HepG2 (cell line): ENCODE results near the gene TTC23L. TPM values are rescaled to one million over a fixed set of nuclear protein-coding genes. Genes with fewer than 3 reads are reported as not detected.

Experiments
- ATAC-seq: fragments of 200-7000 bp; cut with Tn5 transposase; 3 replicates; pipeline ENCODE4 v1.9.1; 2020; ENCODE audit warnings: mild to moderate bottlenecking, moderate library complexity
- BruUV-seq: library from RNA; stranded (reverse); fragments of 400-500 nt; replicated peaks from 2 replicates; lab custom pipeline; 2021; lab: Mats Ljungman, UMichigan
- CTCF ChIA-PET: fragments of 300-600 bp; formaldehyde crosslinking; extraction: SDS; loops from one replicate; lab custom pipeline; 2021; ENCODE audit warnings: low total read pairs, inconsistent platforms, low intra/inter-chr PET ratio; lab: Yijun Ruan, JAX
- POLR2A ChIA-PET: fragments of 350-600 bp; sonication (Branson Sonifier 250); formaldehyde crosslinking; loops from one replicate; lab custom pipeline; 2020; ENCODE audit warnings: antibody characterized with exemption, inconsistent platforms; lab: Yijun Ruan, JAX
- DNase-seq: peaks from one replicate; pipeline ENCODE4 v3.0.0-alpha.2; 2015; ENCODE audit warnings: low spot score
- FAIRE-seq: peaks from 3 replicates; lab custom pipeline; 2011; peaks lifted over from hg19 to GRCh38; lab: Jason Lieb, UNC
- H2AFZ ChIP-seq: one replicate; pipeline ENCODE4 v1.6.1; 2011; ENCODE audit warnings: low read length, inconsistent platforms
- H3K27ac ChIP-seq: fragments of 300-600 bp; 3 replicates; pipeline ENCODE4 v1.8.0; 2011; ENCODE audit warnings: mixed run types, mild to moderate bottlenecking, mixed read lengths, low read length, inconsistent platforms; ENCODE audit not compliant: insufficient read depth; ENCODE audit errors: extremely low read length
- H3K27me3 ChIP-seq, 2 experiments: fragments of 200-600 bp in 1 of 2; 2 replicates in 1 of 2; 3 replicates in 1 of 2; pipeline versions ENCODE4 v1.6.0 to v1.8.0; 2011; ENCODE audit warnings: low read length in 2 of 2, mild to moderate bottlenecking in 2 of 2, moderate library complexity in 2 of 2, inconsistent platforms in 1 of 2; ENCODE audit not compliant: insufficient read depth in 2 of 2, control insufficient read depth in 1 of 2
- H3K36me3 ChIP-seq, 2 experiments: fragments of 200-600 bp in 1 of 2; replicated peaks in 1 of 2; 2 replicates in 1 of 2; 3 replicates in 1 of 2; pipeline versions ENCODE4 v1.5.1 to v1.8.0; 2011; ENCODE audit warnings: low read length in 2 of 2, inconsistent platforms in 1 of 2; ENCODE audit not compliant: insufficient read depth in 2 of 2, control insufficient read depth in 1 of 2
- H3K4me1 ChIP-seq: 2 replicates; pipeline ENCODE4 v1.5.1; 2012; ENCODE audit warnings: low read length, inconsistent platforms; ENCODE audit not compliant: insufficient read depth
- H3K4me2 ChIP-seq: 2 replicates; pipeline ENCODE4 v1.6.0; 2011; ENCODE audit warnings: low read depth, low read length, inconsistent platforms
- H3K4me3 ChIP-seq, 3 experiments: fragments of 200-600 bp in 1 of 3; sonication (generic), shearing (Covaris generic) in 1 of 3; replicated peaks in 1 of 3; 2 replicates each; pipeline ENCODE4 v1.5.1; 2011 to 2016; ENCODE audit warnings: low read length in 3 of 3, inconsistent platforms in 2 of 3, low read depth in 2 of 3, mild to moderate bottlenecking in 2 of 3, control low read depth in 1 of 3, mixed read lengths in 1 of 3; ENCODE audit not compliant: insufficient read depth in 1 of 3
- H3K79me2 ChIP-seq: one replicate; pipeline ENCODE4 v1.6.1; 2011; ENCODE audit warnings: low read length, inconsistent platforms; ENCODE audit not compliant: insufficient read depth
- H3K9ac ChIP-seq: 2 replicates; pipeline ENCODE4 v1.6.0; 2011; ENCODE audit warnings: mild to moderate bottlenecking, low read depth, low read length, inconsistent platforms; ENCODE audit not compliant: insufficient read depth
- H3K9me3 ChIP-seq: 2 replicates; pipeline ENCODE4 v1.5.1; 2012; ENCODE audit warnings: mild to moderate bottlenecking, low read length
- H4K20me1 ChIP-seq: 2 replicates; pipeline ENCODE4 v1.6.0; 2011; ENCODE audit warnings: inconsistent platforms, mild to moderate bottlenecking, low read length, moderate library complexity; ENCODE audit not compliant: insufficient read depth
- BRCA1 ChIP-seq: sonication (generic); formaldehyde crosslinking; IDR thresholded peaks from 2 replicates; pipeline ENCODE4 v1.4.0; 2020; ENCODE audit warnings: missing genetic modification reagents
- CAMTA2 ChIP-seq: sonication (generic); formaldehyde crosslinking; IDR thresholded peaks from 2 replicates; pipeline ENCODE4 v1.4.0; 2020; ENCODE audit warnings: mild to moderate bottlenecking, missing genetic modification reagents, borderline replicate concordance
- DMAP1 ChIP-seq: IDR thresholded peaks from 2 replicates; pipeline ENCODE4 v1.6.1; 2016
- IKZF1 ChIP-seq: fragments of 450-650 bp; IDR thresholded peaks from 2 replicates; pipeline ENCODE4 v1.7.1; 2016
- KDM6A ChIP-seq: IDR thresholded peaks from 2 replicates; pipeline ENCODE4 v1.6.1; 2016; ENCODE audit warnings: low read depth
- MAFG ChIP-seq: sonication (generic); formaldehyde crosslinking; IDR thresholded peaks from 2 replicates; pipeline ENCODE4 v1.5.1; 2020; ENCODE audit warnings: mild to moderate bottlenecking, missing genetic modification reagents
- NFE2L2 ChIP-seq: fragments of 150-350 bp; IDR thresholded peaks from 2 replicates; pipeline ENCODE4 v1.6.1; 2014; ENCODE audit warnings: low read length
- PITX1 ChIP-seq: sonication (generic); formaldehyde crosslinking; IDR thresholded peaks from 2 replicates; pipeline ENCODE4 v1.5.1; 2020; ENCODE audit warnings: mild to moderate bottlenecking, missing genetic modification reagents
- SP4 ChIP-seq: sonication (generic); formaldehyde crosslinking; IDR thresholded peaks from 2 replicates; pipeline ENCODE4 v1.8.1; 2023; ENCODE audit warnings: mild to moderate bottlenecking, missing genetic modification reagents
- SRSF1 ChIP-seq: fragments of 200-400 bp; formaldehyde crosslinking; optimal IDR thresholded peaks from 2 replicates; pipeline ENCODE3; 2017; ENCODE audit warnings: mild to moderate bottlenecking, low read depth, low read length, moderate library complexity
- TBP ChIP-seq: sonication (generic); formaldehyde crosslinking; IDR thresholded peaks from 2 replicates; pipeline ENCODE4 v1.5.0; 2020; ENCODE audit warnings: missing genetic modification reagents
- ZFY ChIP-seq: sonication (generic); formaldehyde crosslinking; IDR thresholded peaks from 2 replicates; pipeline ENCODE4 v1.4.0; 2020; ENCODE audit warnings: missing genetic modification reagents
- ZMYM4 ChIP-seq: sonication (generic); formaldehyde crosslinking; IDR thresholded peaks from 2 replicates; pipeline ENCODE4 v1.8.1; 2023; ENCODE audit warnings: mild to moderate bottlenecking, missing genetic modification reagents
- ZNF333 ChIP-seq: sonication (generic); formaldehyde crosslinking; IDR thresholded peaks from 2 replicates; pipeline ENCODE4 v1.4.0; 2020; ENCODE audit warnings: mild to moderate bottlenecking, missing genetic modification reagents, borderline replicate concordance
- ZNF580 ChIP-seq: IDR thresholded peaks from 2 replicates; pipeline ENCODE4 v1.6.1; 2016; ENCODE audit warnings: low read depth, borderline replicate concordance
- ZNF605 ChIP-seq: sonication (generic); formaldehyde crosslinking; IDR thresholded peaks from 2 replicates; pipeline ENCODE4 v1.8.0; 2022; ENCODE audit warnings: mild to moderate bottlenecking, missing genetic modification reagents
- ZNF7 ChIP-seq: IDR thresholded peaks from 2 replicates; pipeline ENCODE4 v1.6.1; 2016; ENCODE audit warnings: missing biosample characterization, missing genetic modification reagents
- ZNF891 ChIP-seq: sonication (generic); formaldehyde crosslinking; IDR thresholded peaks from 2 replicates; pipeline ENCODE4 v1.5.0; 2020; ENCODE audit warnings: mild to moderate bottlenecking, missing genetic modification reagents
- ZUFSP ChIP-seq: sonication (generic); formaldehyde crosslinking; IDR thresholded peaks from 2 replicates; pipeline ENCODE4 v1.9.0; 2021; ENCODE audit warnings: missing genetic modification reagents, mild to moderate bottlenecking, borderline replicate concordance
- WGBS: methylation state at CpG from one replicate; pipeline ENCODE4 v1.1.6; 2017; ENCODE audit warnings: low lambda C conversion rate; 5-methylcytosine and 5-hydroxymethylcytosine counted together
- in situ Hi-C: cut with HindIII; loops from 2 replicates; pipeline ENCODE4 v1.10.0; 2017; ENCODE audit warnings: low pct_unique_long_range_greater_than_20kb; ENCODE audit not compliant: extremely low pct_ligation_motif_present
- intact Hi-C: fragments of 100-400 bp; cut with micrococcal nuclease; formaldehyde crosslinking; loops from one replicate; pipeline ENCODE4 v1.10.0; 2022; ENCODE audit not compliant: unreplicated experiment
- polyA plus RNA-seq, 8 experiments: library from polyadenylated mRNA; depleted of rRNA in 3 of 8; stranded (reverse) in 7 of 8; unstranded in 1 of 8; fragments of >200 nt; fragmentation: Illumina TruSeq in 4 of 8; extraction: Trizol in 4 of 8; gene quantifications; 2 replicates each; pipeline versions ENCODE4 v1.2.1 to v1.2.3, GENCODE V29; 2011 to 2016; ENCODE audit warnings: low read depth in 4 of 8, missing spikeins in 1 of 8, mixed read lengths in 1 of 8; ENCODE audit not compliant: insufficient read depth in 1 of 8
- total RNA-seq, 5 experiments: library from RNA; depleted of rRNA; stranded (reverse); fragments of >200 nt; fragmentation: Illumina TruSeq; extraction: Trizol; gene quantifications; 2 replicates each; pipeline ENCODE4 v1.2.3, GENCODE V29; 2016; ENCODE audit warnings: low read depth in 1 of 5
- TF ChIP-seq, protein P1 (sequence below): sonication (generic); formaldehyde crosslinking; IDR thresholded peaks from 2 replicates; pipeline ENCODE4 v1.5.0; 2020; ENCODE audit warnings: mild to moderate bottlenecking, low read depth, missing genetic modification reagents, borderline replicate concordance
- TF ChIP-seq, protein P2 (sequence below): IDR thresholded peaks from 2 replicates; pipeline ENCODE4 v1.6.1; 2018; ENCODE audit warnings: missing genetic modification reagents, mild to moderate bottlenecking, missing compliant biosample characterization
- TF ChIP-seq, protein P3 (sequence below): sonication (generic); formaldehyde crosslinking; conservative IDR thresholded peaks from 2 replicates; pipeline ENCODE4 v1.8.1; 2023; ENCODE audit warnings: missing genetic modification reagents

TTC23L gene
- total and polyA plus RNA-seq, 2 of the 13 experiments (the other 11 are each of a cell fraction or from before 2014, with no cell fraction given), result 0.37 to 1.4 TPM

- TF ChIP-seq BRCA1 (CRISPR knock-in tag) (no peak), ZNF580 (CRISPR knock-in tag) (no peak), ZFY (CRISPR knock-in tag) (0 out of 2 replicates have a peak, but pooled peaks have one; percentile 12), ZMYM4 (CRISPR knock-in tag) (no peak), MAFG (CRISPR knock-in tag) (peak; percentile 89), ZNF333 (CRISPR knock-in tag) (no peak), NFE2L2 (peak; percentile 87), SP4 (CRISPR knock-in tag) (0 out of 2 replicates have a peak, but pooled peaks have one; percentile 23), IKZF1 (no peak)
- TF ChIP-seq, protein P1, sequence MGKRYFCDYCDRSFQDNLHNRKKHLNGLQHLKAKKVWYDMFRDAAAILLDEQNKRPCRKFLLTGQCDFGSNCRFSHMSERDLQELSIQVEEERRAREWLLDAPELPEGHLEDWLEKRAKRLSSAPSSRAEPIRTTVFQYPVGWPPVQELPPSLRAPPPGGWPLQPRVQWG (CRISPR knock-in tag), result no peak
- TF ChIP-seq, protein P2, sequence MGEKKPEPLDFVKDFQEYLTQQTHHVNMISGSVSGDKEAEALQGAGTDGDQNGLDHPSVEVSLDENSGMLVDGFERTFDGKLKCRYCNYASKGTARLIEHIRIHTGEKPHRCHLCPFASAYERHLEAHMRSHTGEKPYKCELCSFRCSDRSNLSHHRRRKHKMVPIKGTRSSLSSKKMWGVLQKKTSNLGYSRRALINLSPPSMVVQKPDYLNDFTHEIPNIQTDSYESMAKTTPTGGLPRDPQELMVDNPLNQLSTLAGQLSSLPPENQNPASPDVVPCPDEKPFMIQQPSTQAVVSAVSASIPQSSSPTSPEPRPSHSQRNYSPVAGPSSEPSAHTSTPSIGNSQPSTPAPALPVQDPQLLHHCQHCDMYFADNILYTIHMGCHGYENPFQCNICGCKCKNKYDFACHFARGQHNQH (CRISPR knock-in tag), result no peak
Observed at GRCh38 chr5:34866989-34867471, 28.1 kb downstream of the TTC23L start (continued).

DNA sequence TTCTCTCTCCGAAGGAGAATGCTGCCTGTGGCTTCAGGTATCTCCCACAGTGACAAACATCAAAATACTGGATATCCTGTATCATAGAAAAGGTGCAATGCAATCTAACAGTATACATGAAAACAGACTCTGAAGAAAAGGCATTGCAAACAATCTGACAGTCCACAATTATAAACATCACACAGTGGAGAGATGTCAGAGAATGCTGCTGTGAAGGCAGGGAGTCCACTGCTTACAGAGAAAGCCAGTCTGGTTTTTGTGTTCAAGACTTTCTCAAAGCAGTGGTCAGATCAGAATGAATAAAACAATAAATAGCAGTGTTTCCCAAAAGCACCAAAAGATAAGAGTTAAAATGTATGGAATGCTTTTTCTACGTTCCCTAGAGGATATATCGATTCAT lies 28.7 kb downstream of the TTC23L start:
- CTCF ChIA-PET, result no interaction called here
- H3K9me3 ChIP-seq, result no peaks in the 10 kb centered on the region
- TF ChIP-seq ZNF891 (no peak), ZUFSP (no peak), DMAP1 (CRISPR knock-in tag) (no peak), ZNF605 (CRISPR knock-in tag) (no peak), PITX1 (CRISPR knock-in tag) (no peak), KDM6A (no peak), CAMTA2 (CRISPR knock-in tag) (no peak), ZNF7 (CRISPR knock-in tag) (no peak), TBP (CRISPR knock-in tag) (no peak), SRSF1 (no peak)
- TF ChIP-seq, protein P3, sequence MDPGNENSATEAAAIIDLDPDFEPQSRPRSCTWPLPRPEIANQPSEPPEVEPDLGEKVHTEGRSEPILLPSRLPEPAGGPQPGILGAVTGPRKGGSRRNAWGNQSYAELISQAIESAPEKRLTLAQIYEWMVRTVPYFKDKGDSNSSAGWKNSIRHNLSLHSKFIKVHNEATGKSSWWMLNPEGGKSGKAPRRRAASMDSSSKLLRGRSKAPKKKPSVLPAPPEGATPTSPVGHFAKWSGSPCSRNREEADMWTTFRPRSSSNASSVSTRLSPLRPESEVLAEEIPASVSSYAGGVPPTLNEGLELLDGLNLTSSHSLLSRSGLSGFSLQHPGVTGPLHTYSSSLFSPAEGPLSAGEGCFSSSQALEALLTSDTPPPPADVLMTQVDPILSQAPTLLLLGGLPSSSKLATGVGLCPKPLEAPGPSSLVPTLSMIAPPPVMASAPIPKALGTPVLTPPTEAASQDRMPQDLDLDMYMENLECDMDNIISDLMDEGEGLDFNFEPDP, result no peak

More for the DNA sequence above, 28.7 kb downstream of the TTC23L start:
- DNase-seq (no peak), ATAC-seq (peak; percentile 58), FAIRE-seq (no peak)
- in situ Hi-C loops (no loop called here), intact Hi-C loops (no loop called here)
- H3K4me1 ChIP-seq, result peaks cover 39% of the 10 kb centered on the region
- no peaks in the 10 kb centered on the region for H3K36me3 ChIP-seq
- no peak overlapping the region for H3K9ac ChIP-seq
- H3K79me2 ChIP-seq, result no peaks in the 10 kb centered on the region
- no peaks in the 10 kb centered on the region for H4K20me1 ChIP-seq
- no peak overlapping the region for H3K4me3 ChIP-seq
- H2AFZ ChIP-seq, result no peak overlapping the region
- H3K27ac ChIP-seq, result peak overlapping the region; percentile 55
- H3K4me2 ChIP-seq, result peak overlapping the region; percentile 26
- POLR2A ChIA-PET, result interaction anchor here (1.0 kb wide), 1 partner anchor 318 kb away, joined by 4 read pairs; no protein-coding TSS in a partner anchor
- 86% methylated on average over 3 of the region's 3 CpGs for WGBS
- H3K27me3 ChIP-seq, result no peaks in the 10 kb centered on the region; a peak in 1 of 5 replicates
- no TSS peak for BruUV-seq
